HG03442 (cell line): ENCODE results near the gene CUL4A.
"Not testable (repeated sequence)": the region's sequence is repeated elsewhere in the genome, so short reads cannot be mapped to it uniquely, and the experiment has no call there.

Source experiments
- ATAC-seq: cut with Tn5 transposase; IDR thresholded peaks from one replicate; pipeline ENCODE4 v1.9.1; 2021; ENCODE audit warnings: mild to moderate bottlenecking, moderate library complexity; ENCODE audit not compliant: unreplicated experiment

Gene CUL4A

GRCh38 chr13:113283904-113284303, 74.5 kb downstream of the CUL4A start:
- no peak for ATAC-seq

DNA sequence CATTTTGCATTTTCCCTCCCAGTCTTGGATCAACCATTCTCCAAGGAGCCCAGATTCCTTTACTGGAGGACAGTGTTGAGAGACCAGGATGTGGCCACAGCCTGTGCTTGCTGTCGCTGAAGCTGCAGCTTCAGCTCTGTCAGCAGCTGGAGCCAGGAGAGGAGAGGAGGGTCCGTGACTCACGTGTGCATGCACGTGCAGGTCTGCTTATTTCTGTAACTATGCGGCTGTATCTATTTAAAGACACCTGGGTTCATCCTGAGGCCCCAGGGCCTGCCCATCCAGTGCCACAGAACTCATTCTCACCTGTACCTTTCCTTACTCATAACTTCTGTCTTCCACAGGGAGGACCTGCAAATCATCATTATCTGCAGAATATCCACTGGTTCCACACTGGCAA, 79.5 kb downstream of the CUL4A start:
- ATAC-seq = no peak

DNA sequence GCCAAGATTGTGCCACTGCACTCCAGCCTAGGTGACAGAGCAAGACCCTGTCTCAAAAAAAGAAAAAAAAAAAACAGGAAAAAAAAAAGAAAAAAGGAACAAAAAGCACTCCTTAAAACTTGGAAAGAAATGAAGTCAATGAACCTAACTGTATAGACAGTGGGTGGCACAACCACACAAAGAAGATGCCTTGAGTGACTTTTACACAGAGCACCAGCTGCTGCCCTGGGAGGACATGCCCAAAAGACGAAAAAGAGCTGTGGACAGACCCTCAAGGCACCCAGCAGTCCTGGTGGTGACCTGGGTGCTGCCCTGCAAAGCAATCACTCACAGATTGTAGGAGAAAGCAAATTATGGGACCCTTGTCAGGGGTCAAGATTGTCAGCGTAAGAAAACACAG, 81.7 kb downstream of the CUL4A start:
- no peak for ATAC-seq

DNA sequence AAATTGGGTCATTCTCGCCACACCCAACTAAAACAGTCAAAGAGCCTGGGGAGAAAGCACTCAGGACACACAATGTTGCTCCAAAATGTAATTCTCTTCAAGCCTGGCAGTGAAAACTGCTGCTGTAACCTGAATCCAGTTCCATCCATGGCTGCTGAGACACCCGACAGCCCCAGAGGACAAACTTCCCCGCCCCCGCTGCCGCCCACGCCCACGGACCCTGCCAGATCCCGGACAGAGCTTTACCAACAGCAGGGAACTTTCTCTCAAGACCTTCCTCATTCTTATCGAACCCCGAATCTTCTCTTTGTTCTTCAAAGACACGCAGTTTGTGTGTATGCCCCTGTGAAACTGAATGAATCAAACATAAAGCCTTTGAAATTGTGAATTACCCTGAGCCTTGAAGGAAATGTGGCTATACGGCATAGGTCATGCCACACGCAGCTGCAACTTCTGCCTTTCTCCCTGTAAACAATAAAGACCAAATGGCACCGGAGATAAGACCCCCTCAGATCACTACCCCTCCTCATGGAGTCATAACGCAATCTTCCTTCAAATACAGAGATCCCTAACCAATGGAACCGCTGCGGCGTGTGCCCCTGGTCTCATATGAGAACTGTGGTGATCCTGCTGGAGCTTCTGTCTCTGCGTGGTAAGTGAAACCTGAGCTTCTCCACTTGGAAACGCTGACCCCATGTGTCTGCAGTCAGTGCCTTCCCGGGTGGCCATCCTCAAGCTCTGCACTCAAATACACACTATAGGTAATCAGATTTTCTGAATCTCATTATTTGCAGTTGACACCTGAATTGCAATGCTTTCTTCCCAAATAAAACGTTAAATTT, 82.8 kb downstream of the CUL4A start:
- no peak for ATAC-seq

- ATAC-seq = no peak
Measured at GRCh38 chr13:113293686-113294085, 84.3 kb downstream of the CUL4A start.

GRCh38 chr13:113295776-113296175, 86.4 kb downstream of the CUL4A start:
- no peak for ATAC-seq

GRCh38 chr13:113296823-113297369, 87.5 kb downstream of the CUL4A start, which contains the start of gene LAMP1:
Gene LAMP1, plus strand, starts transcription at chr13:113297239. Its CDS starts 196 bp downstream, at chr13:113297435.
- ATAC-seq = peak; percentile 68

- peak; percentile 30 for ATAC-seq
Measured at GRCh38 chr13:113297370-113298042, 88.1 kb downstream of the CUL4A start.

DNA sequence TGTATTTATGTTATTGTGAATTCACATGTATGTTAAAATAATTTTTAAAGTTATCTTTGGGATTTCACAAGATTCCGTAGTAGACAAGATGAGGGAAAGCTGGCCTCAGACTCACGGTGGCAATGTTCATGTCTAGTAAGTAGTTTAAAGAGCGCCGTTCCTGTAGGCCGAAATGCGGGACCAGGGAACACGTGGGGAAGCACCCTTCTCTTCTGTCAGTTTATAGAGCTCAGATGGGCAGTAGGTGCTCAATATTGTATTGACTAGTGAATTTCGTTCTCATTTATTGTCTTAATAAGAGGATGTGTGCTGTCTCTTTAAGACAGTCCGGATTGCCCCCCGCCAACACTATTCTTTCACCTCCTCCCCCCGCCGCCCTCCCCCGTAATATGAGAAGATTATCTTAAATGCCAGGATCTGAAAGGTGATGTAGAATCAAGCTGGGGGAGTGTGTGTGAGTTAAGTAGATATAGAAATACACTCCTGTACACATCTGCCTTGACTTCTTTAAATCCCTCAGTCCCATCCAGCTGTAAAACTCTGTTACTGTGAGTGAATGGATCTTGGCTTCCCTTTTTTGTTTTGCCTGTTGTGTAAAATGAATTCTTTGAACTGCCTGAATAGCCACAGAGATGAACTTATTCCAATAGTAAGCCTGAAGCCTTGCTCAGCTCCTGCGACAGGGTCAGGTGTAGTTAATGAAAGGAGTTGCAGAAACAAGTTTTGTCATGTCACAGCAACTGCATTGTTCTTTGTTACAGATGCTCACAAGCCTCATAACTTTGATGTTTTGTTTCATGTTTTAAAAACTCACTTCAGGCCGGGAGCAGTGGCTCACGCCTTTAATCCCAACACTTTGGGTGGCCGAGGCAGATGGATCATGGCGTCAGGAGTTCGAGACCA, 88.9 kb downstream of the CUL4A start:
- ATAC-seq = no peak

GRCh38 chr13:113299951-113300350, 90.5 kb downstream of the CUL4A start:
- ATAC-seq = no peak

DNA sequence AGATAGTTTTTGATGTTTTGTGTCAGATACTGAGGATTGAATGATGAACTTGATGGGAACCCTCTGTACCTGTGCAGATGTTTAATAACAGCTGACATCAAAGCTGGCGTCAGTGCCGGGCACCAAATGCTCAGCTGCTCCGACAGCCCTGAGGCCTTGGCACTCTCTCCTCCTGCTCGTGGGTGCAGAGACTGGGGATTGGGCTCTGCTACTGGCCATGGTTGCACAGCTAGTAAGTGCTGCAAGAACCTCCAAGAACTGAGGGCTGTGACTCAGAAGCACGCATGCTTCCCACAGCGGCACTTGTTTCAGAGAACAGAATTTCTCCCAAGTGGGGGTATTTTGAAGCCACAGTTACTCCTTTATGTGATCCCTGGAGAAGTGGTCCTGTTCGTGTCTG, 93.6 kb downstream of the CUL4A start:
- ATAC-seq = no peak

DNA sequence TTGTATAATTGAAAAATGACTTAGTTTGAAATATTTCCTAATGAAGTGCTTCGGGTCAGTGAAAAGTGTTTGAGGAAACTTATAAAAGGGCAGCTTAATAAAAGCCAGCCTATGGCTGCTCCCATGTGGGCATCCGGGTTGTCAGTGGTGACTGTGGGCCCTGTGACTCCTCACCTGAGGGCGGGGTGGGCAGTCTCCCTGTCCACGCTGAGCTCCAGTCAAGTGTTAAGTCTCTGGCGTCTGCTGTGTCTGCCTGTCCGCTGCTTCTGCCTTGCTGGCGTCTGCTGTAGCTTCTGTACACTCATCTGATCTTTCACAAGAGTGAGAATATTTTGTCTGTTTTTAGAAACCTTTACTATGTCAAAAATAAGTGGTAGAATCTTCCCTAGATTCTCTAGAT, 94.7 kb downstream of the CUL4A start:
- no peak for ATAC-seq

DNA sequence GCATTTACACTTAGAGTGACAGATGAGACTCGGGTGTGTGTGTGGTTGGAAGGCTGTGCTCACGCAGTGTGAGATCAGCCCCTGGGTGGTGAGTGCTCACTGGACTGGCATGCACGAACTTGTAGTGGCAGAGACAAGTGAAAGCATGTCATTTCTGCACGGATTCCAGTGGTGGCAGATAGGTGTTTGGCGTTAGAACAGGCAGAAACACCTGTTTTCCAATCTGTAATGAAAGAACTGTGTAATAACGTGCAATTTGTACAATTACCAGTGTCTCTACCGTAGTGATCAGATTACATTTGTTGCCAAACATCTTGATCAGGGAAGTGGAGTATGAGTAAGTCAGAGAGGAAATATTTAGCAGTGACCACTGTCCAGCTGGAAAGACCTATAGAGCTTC, 95.8 kb downstream of the CUL4A start:
- no peak for ATAC-seq

- no peak for ATAC-seq
Measured at GRCh38 chr13:113307491-113307890, 98.1 kb downstream of the CUL4A start.

DNA sequence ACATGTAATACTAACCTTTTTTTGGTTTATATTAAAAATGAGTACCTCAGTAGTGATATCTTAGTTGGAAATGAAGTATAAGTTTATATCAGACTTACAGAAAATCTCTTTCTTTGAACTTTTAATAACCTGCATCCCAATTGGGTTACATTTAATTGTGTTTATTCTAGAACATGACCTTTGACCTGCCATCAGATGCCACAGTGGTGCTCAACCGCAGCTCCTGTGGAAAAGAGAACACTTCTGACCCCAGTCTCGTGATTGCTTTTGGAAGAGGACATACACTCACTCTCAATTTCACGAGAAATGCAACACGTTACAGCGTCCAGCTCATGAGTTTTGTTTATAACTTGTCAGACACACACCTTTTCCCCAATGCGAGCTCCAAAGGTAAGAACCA, 100.1 kb downstream of the CUL4A start:
- ATAC-seq = no peak

DNA sequence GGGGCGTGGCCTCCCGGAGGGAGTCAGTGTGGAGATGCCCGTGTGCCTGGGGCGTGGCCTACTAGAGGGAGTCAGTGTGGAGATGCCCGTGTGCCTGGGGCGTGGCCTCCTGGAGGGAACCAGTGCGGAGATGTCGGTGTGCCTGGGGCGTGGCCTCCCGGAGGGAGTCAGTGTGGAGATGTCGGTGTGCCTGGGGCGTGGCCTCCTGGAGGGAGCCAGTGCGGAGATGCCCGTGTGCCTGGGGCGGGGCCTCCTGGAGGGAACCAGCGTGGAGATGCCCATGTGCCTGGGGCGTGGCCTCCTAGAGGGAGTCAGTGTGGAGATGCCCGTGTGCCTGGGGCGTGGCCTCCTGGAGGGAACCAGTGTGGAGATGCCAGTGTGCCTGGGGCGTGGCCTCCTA, 104.7 kb downstream of the CUL4A start:
- not testable (repeated sequence) for ATAC-seq

DNA sequence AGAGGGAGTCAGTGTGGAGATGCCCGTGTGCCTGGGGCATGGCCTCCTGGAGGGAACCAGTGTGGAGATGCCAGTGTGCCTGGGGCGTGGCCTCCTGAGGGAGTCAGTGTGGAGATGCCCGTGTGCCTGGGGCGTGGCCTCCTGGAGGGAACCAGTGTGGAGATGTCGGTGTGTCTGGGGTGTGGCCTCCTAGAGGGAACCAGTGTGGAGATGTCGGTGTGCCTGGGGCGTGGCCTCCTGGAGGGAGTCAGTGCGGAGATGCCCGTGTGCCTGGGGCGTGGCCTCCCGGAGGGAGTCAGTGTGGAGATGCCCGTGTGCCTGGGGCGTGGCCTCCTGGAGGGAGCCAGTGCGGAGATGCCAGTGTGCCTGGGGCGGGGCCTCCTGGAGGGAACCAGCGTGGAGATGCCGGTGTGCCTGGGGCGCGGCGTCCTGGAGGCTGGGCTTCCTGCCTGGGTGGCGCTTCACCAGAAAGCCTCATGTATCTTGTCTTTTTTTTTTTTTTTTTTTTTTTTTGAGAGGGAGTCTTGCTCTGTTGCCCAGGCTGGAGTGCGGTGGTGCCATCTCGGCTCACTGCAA, 105.6 kb downstream of the CUL4A start:
- not testable (repeated sequence) for ATAC-seq

DNA sequence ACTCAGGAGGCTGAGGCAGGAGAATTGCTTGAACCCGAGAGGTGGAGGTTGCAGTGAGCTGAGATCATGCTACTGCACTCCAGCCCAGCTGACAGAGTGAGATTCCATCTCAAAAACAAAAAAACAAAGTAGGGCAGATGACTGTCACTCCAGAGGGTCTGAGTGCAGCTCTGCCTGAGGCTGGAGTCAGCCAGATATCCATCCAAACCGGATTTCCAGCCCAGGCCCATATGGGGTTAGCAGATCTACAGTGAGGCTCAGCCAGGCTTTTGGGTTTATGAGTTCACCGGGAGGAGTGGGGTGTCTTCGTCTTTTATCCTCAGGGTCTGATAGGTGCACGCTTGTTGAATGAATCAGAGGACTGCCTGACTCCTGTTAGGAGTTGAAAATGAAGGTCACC, 106.6 kb downstream of the CUL4A start:
- no peak for ATAC-seq
